Trophoblast cell (in vitro differentiated cells and primary cell): ENCODE data around the gene TXNDC2.

Source experiments
- DNase-seq, 2 donors: peaks; one replicate each; pipeline ENCODE4 v3.0.0-alpha.2; 2016
- H2AFZ ChIP-seq: 2 replicates; pipeline ENCODE4 v1.6.1; 2013; ENCODE audit warnings: low read length, moderate library complexity, mild to moderate bottlenecking; ENCODE audit not compliant: insufficient read depth, poor library complexity
- H2AK5ac ChIP-seq: 2 replicates; pipeline ENCODE4 v1.6.1; 2013; ENCODE audit warnings: mild to moderate bottlenecking, low read length
- H2BK120ac ChIP-seq: 2 replicates; pipeline ENCODE4 v1.6.1; 2013; ENCODE audit warnings: low read length, mild to moderate bottlenecking, moderate library complexity; ENCODE audit not compliant: insufficient read depth, poor library complexity
- H2BK12ac ChIP-seq: 2 replicates; pipeline ENCODE4 v1.6.1; 2013; ENCODE audit warnings: mild to moderate bottlenecking, low read length, moderate library complexity
- H2BK5ac ChIP-seq: 2 replicates; pipeline ENCODE4 v1.6.1; 2013; ENCODE audit warnings: low read length, low read depth, moderate library complexity, mild to moderate bottlenecking; ENCODE audit not compliant: poor library complexity
- H3K14ac ChIP-seq: 2 replicates; pipeline ENCODE4 v1.6.1; 2013; ENCODE audit warnings: mild to moderate bottlenecking, low read length
- H3K18ac ChIP-seq: 2 replicates; pipeline ENCODE4 v1.6.1; 2013; ENCODE audit warnings: mild to moderate bottlenecking, low read length
- H3K23ac ChIP-seq: 2 replicates; pipeline ENCODE4 v1.6.1; 2013; ENCODE audit warnings: low read length
- H3K27ac ChIP-seq: 2 replicates; pipeline ENCODE4 v1.5.1; 2013; ENCODE audit warnings: low read depth, mild to moderate bottlenecking, inconsistent platforms, low read length, moderate library complexity
- H3K27me3 ChIP-seq: 2 replicates; pipeline ENCODE4 v1.6.1; 2013; ENCODE audit warnings: inconsistent platforms, mild to moderate bottlenecking, low read length, moderate library complexity; ENCODE audit not compliant: insufficient read depth
- H3K36me3 ChIP-seq, 2 experiments: 1 replicate in 1 of 2; 2 replicates in 1 of 2; pipeline ENCODE4 v1.6.1; 2013; ENCODE audit warnings: low read length in 2 of 2, mild to moderate bottlenecking in 2 of 2, moderate library complexity in 1 of 2; ENCODE audit not compliant: insufficient read depth in 2 of 2, control insufficient read depth in 1 of 2
- H3K4ac ChIP-seq: 2 replicates; pipeline ENCODE4 v1.6.1; 2013; ENCODE audit warnings: low read depth, mild to moderate bottlenecking, low read length, moderate library complexity
- H3K4me1 ChIP-seq, 2 experiments: 1 replicate in 1 of 2; 2 replicates in 1 of 2; pipeline ENCODE4 v1.6.1; 2013; ENCODE audit warnings: low read length in 2 of 2, mild to moderate bottlenecking in 2 of 2, moderate library complexity in 1 of 2; ENCODE audit not compliant: insufficient read depth in 2 of 2, control insufficient read depth in 1 of 2
- H3K4me2 ChIP-seq: 2 replicates; pipeline ENCODE4 v1.6.1; 2013; ENCODE audit warnings: inconsistent platforms, mild to moderate bottlenecking, low read length, moderate library complexity
- H3K4me3 ChIP-seq: 2 replicates; pipeline ENCODE4 v1.5.1; 2013; ENCODE audit warnings: mild to moderate bottlenecking, low read depth, low read length, inconsistent platforms
- H3K79me1 ChIP-seq: one replicate; pipeline ENCODE4 v1.6.1; 2013; ENCODE audit warnings: low read length
- H3K79me2 ChIP-seq: 2 replicates; pipeline ENCODE4 v1.6.1; 2013; ENCODE audit warnings: low read length, mild to moderate bottlenecking; ENCODE audit not compliant: control insufficient read depth, insufficient read depth, poor library complexity
- H3K9ac ChIP-seq: 2 replicates; pipeline ENCODE4 v1.6.1; 2013; ENCODE audit warnings: mild to moderate bottlenecking, low read length
- H3K9me3 ChIP-seq: 2 replicates; pipeline ENCODE4 v1.6.1; 2013; ENCODE audit warnings: low read depth, mild to moderate bottlenecking, control low read depth, inconsistent platforms, low read length; ENCODE audit not compliant: insufficient read depth
- H4K12ac ChIP-seq: 2 replicates; pipeline ENCODE4 v1.6.1; 2013; ENCODE audit warnings: low read depth, mild to moderate bottlenecking, low read length, moderate library complexity
- H4K8ac ChIP-seq: 2 replicates; pipeline ENCODE4 v1.6.1; 2013; ENCODE audit warnings: low read depth, mild to moderate bottlenecking, low read length, moderate library complexity
- H4K91ac ChIP-seq: one replicate; pipeline ENCODE4 v1.6.1; 2013; ENCODE audit warnings: low read depth, mild to moderate bottlenecking, low read length, moderate library complexity
- WGBS: extraction: QIAGEN DNeasy Blood & Tissue Kit; methylation state at CpG from one replicate; pipeline ENCODE4 v1.1.7; 2013; ENCODE audit warnings: missing lambda C conversion rate; ENCODE audit not compliant: insufficient read length, insufficient coverage; ENCODE audit errors: extremely low coverage; 5-methylcytosine and 5-hydroxymethylcytosine counted together

The TXNDC2 gene

GRCh38 chr18:9865764-9866490 lies 19.8 kb upstream of the TXNDC2 start:
- Histone ChIP-seq H3K18ac (no peak overlapping the region), H3K23ac (no peak overlapping the region), H3K4me3 (no peak overlapping the region), H3K9me3 (peaks cover 13% of the 10 kb centered on the region), H3K36me3 (peaks cover 8 to 26% of the 10 kb centered on the region in 2 experiments), H2AK5ac (no peak overlapping the region), H4K8ac (no peak overlapping the region), H2BK120ac (no peak overlapping the region), H2BK5ac (no peak overlapping the region), H3K4me1 (peaks cover 7 to 24% of the 10 kb centered on the region in 2 experiments), H4K91ac (no peak overlapping the region), H3K4ac (no peak overlapping the region), H2BK12ac (no peak overlapping the region), H3K27ac (no peak overlapping the region), H3K4me2 (no peak overlapping the region), H3K9ac (no peak overlapping the region), H2AFZ (no peak overlapping the region), H3K27me3 (no peaks in the 10 kb centered on the region), H3K14ac (no peak overlapping the region), H3K79me2 (no peaks in the 10 kb centered on the region), H4K12ac (no peak overlapping the region), H3K79me1 (peaks cover 9% of the 10 kb centered on the region)
- WGBS = no CpG with 5 or more reads among the region's 7 CpGs
- DNase-seq = no peak

DNA sequence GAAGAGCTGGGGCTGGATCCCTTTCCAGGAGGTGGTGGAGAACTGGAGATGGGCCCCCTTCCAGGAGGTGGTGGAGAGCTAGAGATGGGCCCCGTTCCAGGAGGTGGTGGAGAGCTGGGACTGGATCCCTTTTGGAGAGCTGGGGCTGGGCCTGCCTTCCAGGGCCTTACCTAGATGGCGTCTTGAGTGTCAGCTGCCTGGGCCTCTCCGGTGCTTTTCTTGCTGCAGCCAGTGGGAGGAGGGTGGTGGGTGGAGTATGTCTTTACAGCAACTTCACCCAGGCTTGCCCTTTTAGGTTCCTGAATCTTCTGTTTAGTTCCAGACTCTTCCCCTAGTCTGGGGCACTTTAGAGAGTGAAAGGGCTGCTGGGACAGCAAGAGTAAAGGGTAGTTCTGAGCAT lies 19.1 kb upstream of the TXNDC2 start:
- H3K79me2 ChIP-seq = no peaks in the 10 kb centered on the region
- no peak overlapping the region for H3K23ac ChIP-seq
- WGBS = no CpG with 5 or more reads among the region's 3 CpGs
- H3K4me2 ChIP-seq = no peak overlapping the region
- peak overlapping the region; percentile 38 for H3K18ac ChIP-seq
- H2BK120ac ChIP-seq = no peak overlapping the region
- peaks cover 11% of the 10 kb centered on the region for H3K79me1 ChIP-seq
- H3K36me3 ChIP-seq = peaks cover 8 to 21% of the 10 kb centered on the region in 2 experiments
- H3K4me1 ChIP-seq = peaks cover 7 to 28% of the 10 kb centered on the region in 2 experiments
- no peak overlapping the region for H3K14ac ChIP-seq
- peak overlapping the region; percentile 51 for H2BK12ac ChIP-seq
- H3K27me3 ChIP-seq = no peaks in the 10 kb centered on the region
- no peak overlapping the region for H2BK5ac ChIP-seq
- no peak overlapping the region for H3K4me3 ChIP-seq
- no peak for DNase-seq
- no peak overlapping the region for H4K91ac ChIP-seq
- peak overlapping the region; percentile 49 for H4K8ac ChIP-seq
- H4K12ac ChIP-seq = no peak overlapping the region
- no peak overlapping the region for H3K27ac ChIP-seq
- no peak overlapping the region for H3K9ac ChIP-seq
- peaks cover 13% of the 10 kb centered on the region for H3K9me3 ChIP-seq
- no peak overlapping the region for H2AFZ ChIP-seq
- H3K4ac ChIP-seq = no peak overlapping the region
- no peak overlapping the region for H2AK5ac ChIP-seq

GRCh38 chr18:9867071-9867594 lies 18.6 kb upstream of the TXNDC2 start:
- no peak overlapping the region for H2BK12ac ChIP-seq
- no peak overlapping the region for H3K18ac ChIP-seq
- no peak overlapping the region for H3K23ac ChIP-seq
- H4K91ac ChIP-seq = no peak overlapping the region
- H3K79me1 ChIP-seq = peaks cover 11% of the 10 kb centered on the region
- no peak overlapping the region for H3K4ac ChIP-seq
- H2BK120ac ChIP-seq = no peak overlapping the region
- peaks cover 8 to 16% of the 10 kb centered on the region in 2 experiments for H3K36me3 ChIP-seq
- WGBS = no CpG with 5 or more reads among the region's 4 CpGs
- H2BK5ac ChIP-seq = no peak overlapping the region
- no peaks in the 10 kb centered on the region for H3K79me2 ChIP-seq
- DNase-seq = peak; percentile 55 to 84
- H2AFZ ChIP-seq = no peak overlapping the region
- no peak overlapping the region for H3K27ac ChIP-seq
- peaks cover 13% of the 10 kb centered on the region for H3K9me3 ChIP-seq
- no peak overlapping the region for H2AK5ac ChIP-seq
- no peak overlapping the region for H4K12ac ChIP-seq
- no peak overlapping the region for H3K9ac ChIP-seq
- peaks cover 7 to 28% of the 10 kb centered on the region in 2 experiments for H3K4me1 ChIP-seq
- no peak overlapping the region for H3K14ac ChIP-seq
- no peak overlapping the region for H3K4me3 ChIP-seq
- H3K27me3 ChIP-seq = no peaks in the 10 kb centered on the region
- H4K8ac ChIP-seq = no peak overlapping the region
- no peak overlapping the region for H3K4me2 ChIP-seq

DNA sequence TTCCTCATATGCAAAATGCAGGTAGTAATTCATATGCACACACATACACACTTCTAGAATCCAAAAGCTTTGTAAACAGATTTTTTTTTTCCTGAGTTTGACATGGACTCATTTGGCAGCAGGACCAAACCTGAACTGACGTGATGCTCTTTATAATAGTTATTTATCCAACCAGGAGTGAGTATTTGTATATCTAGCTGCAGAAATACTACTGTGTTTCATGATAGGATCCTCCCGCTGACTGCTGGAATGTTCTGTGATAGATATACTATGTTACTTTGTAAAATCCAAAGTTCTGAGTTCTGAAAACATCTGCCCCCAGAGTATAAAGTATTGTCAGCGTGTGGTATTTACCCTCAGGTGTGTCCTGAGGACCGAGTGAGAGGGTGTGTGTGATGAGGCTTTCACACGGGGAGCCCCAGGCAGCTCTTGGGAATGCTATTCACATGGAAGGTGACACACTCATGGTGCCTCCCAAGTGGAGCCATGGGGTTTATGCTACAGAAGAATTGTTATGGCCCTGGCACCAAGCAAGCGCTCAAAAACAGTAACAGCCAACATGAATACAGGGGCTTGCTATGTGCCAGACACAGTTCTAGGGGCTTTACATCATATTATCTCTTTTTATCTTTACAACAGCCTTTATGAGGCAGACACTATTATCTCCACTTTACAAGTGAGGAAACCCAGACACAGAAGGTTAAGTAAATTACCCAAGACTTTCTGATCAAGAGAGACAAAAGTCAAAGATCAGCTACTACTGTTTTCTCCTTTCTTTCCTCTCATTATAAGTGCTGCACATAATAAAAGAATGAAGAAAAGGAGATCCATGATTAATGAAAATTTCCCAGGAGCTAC lies 16.7 kb upstream of the TXNDC2 start:
- DNase-seq = peak; percentile 88 to 92
- no peak overlapping the region for H2AFZ ChIP-seq
- no peak overlapping the region for H2BK5ac ChIP-seq
- no peak overlapping the region for H3K4ac ChIP-seq
- H3K79me2 ChIP-seq = no peaks in the 10 kb centered on the region
- no peak overlapping the region for H2AK5ac ChIP-seq
- peaks cover 2 to 5% of the 10 kb centered on the region in 2 experiments for H3K36me3 ChIP-seq
- no CpG with 5 or more reads among the region's 6 CpGs for WGBS
- no peaks in the 10 kb centered on the region for H3K27me3 ChIP-seq
- no peak overlapping the region for H4K12ac ChIP-seq
- H3K23ac ChIP-seq = no peak overlapping the region
- H3K79me1 ChIP-seq = peaks cover 12% of the 10 kb centered on the region
- no peak overlapping the region for H3K9ac ChIP-seq
- no peak overlapping the region for H3K18ac ChIP-seq
- H4K8ac ChIP-seq = no peak overlapping the region
- H3K9me3 ChIP-seq = peaks cover 13% of the 10 kb centered on the region
- no peak overlapping the region for H3K4me3 ChIP-seq
- peak overlapping the region; percentile 77 for H3K27ac ChIP-seq
- peak overlapping the region; percentile 5 for H3K4me2 ChIP-seq
- no peak overlapping the region for H3K14ac ChIP-seq
- peaks cover 7 to 28% of the 10 kb centered on the region in 2 experiments for H3K4me1 ChIP-seq
- no peak overlapping the region for H2BK12ac ChIP-seq
- H2BK120ac ChIP-seq = no peak overlapping the region
- no peak overlapping the region for H4K91ac ChIP-seq
